Astrocyte of the hippocampus (primary cell): Measurements from ENCODE around the gene RNF26.

Source experiments
- DNase-seq: peaks from one replicate; pipeline ENCODE4 v3.0.0; 2011; ENCODE audit warnings: low read depth, low spot score

Gene RNF26

DNA sequence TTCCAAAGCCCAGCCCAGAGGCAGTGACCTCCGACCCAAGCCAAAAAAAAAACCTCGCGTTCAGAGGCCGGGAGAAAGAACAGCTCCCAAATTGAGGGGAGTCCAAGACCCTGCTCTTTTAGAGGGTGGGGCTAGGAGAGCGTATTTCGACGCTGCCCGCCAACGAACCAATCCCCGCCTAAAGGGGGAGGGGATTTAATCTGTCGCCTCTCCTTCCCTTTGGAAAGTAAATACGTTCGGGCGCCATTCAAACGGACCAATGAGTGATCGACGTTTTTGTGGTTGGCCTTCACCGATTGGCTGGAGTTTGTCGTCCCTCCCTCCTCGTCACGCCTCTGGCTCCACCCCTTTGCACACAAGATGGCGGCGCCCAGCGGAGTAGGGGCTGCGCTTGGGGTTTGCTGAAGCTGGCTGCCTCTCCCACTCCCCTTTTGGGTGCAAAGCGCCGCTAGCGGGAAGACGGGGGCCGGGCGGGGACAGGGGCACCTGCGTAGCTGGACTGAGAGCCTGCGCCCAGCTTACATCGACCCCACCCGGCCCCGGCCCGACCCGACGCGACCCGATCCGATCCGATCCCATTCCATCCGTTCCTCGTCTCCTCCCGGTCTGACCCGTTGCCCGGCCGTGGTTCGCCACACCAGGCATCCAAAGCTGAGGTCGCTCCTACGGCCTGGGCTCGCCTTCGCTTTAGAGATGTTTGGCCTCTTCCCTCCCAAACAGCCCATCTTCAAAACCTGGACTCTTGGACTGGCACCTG lies at the start of gene RNF26:
Gene RNF26, plus strand, starts transcription at position 354 of the 757 bp plus-strand sequence. CDS start 596 bp downstream, outside the sequence.
- peak; percentile 98 for DNase-seq

DNA sequence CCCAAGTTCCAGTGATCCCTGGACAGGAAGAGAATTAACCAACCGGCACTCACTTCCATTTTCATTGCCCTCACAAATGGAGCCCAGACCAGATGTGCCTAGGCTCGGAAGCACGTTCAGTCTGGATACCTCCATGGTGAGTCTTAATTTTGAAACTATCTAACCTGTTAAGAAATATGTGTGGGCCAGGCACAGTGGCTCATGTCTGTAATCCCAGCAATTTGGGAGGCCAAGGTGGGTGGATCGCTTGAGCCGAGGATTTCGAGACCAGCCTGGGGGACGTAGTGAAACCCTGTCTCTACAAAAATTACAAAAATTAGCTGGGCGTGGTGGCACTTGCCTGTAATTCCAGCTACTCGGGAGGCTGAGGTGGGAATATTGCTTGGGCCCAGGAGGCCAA lies 48.9 kb upstream of the RNF26 start:
- no peak for DNase-seq

DNA sequence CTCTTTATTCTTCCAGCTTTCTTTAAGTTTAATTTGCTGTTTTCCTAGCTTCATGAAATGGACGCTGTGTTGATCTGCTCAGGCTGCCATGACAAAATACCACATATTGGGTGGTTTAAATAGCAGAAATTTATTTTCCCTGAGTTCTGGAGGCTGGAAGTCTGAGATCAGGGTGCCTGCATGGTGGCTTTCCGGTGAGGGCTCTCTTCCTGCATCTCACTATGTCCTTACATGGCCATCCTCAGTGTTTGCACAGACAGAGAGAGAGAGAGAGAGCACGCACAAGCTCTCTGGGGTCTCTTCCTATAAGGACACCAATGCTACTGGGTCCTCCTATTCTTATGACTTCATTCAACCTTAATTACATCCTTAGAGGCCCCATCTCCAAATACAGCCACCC lies 46.1 kb upstream of the RNF26 start:
- no peak for DNase-seq

DNA sequence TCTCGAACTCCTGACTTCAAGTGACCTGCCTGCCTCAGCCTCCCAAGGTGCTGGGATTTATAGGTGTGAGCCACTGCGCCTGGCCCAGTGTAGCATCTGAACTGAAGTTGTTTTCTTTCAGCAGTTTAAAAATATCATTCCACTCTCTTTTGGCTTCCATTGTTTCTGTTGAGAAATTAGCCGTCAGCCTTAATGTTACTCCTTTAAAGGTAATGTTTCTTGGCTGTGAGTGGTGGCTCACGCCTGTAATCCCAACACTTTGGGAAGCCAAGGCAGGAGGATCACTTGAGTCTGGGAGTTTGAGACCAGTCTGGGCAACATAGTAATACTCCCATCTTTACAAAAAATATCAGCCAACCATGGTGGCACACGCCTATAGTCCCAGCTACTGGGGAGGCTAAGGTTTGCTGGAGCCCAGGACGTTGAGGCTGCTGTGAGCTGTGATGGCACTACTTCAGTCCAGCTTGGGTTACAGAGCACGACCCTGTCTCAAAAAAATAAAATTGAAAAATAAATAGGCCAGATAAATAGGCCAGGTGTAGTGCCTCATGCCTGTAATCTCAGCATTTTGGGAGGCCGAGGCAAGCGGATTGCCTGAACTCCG lies 43.3 kb upstream of the RNF26 start:
- no peak for DNase-seq

DNA sequence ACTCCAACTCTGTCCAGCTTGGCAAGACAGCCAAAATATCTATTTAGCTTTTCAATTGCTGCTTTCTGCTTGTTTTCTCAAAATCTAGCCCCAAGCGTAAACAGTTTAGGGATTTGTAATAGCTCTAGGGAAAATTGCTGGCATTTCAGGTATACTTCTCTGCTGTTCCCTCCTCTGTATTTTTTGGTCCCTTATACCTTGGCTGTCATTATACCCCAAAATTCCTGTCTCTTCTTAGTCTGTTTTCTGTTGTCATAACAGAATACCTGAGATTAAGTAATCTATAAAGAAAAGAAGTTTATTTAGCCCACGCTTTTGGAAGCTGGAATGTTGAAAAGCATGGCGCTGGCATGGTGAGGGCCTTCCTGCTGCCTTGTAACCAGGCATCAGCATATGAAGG lies 40.9 kb upstream of the RNF26 start:
- no peak for DNase-seq

DNA sequence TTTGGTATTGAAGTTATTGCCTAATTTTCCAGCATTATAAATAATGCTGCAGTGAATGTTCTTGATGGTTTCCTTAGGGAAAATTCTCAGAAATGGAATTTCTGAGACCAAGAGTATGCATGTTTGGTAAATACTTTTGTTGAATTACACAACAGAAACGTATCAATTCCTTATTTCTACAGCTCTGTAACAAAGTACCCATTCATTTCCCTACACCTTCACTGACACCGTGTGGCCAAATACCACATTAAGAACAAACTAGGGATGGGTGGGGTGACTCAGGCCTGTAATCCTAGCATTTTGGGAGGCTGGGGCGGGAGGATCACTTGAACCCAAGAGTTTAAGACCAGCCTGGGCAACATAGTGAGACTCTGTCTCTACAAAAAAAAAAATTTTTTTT lies 39.1 kb upstream of the RNF26 start:
- DNase-seq: no peak

DNA sequence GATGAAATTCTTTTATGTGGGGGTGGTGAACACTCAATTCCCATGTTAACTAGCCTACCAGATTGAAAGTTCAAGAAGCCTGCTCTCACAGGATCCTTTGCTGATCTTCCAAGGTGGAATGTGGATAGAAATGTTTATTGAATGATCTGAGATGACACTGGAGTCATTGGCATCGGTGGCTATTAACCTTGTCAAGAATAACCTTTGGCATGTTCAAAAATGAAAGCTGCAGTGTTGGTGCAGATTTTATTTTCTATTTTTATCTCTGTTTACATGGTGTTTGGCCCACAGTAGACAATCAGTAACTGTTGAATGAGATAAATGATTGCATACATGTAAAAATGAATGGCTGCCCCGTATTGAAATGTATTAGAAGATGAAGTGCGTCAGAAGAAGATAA lies 36.4 kb upstream of the RNF26 start:
- DNase-seq: no peak

- peak; percentile 72 for DNase-seq
Measured at GRCh38 chr11:119298726-119299125, 35.6 kb upstream of the RNF26 start.

DNA sequence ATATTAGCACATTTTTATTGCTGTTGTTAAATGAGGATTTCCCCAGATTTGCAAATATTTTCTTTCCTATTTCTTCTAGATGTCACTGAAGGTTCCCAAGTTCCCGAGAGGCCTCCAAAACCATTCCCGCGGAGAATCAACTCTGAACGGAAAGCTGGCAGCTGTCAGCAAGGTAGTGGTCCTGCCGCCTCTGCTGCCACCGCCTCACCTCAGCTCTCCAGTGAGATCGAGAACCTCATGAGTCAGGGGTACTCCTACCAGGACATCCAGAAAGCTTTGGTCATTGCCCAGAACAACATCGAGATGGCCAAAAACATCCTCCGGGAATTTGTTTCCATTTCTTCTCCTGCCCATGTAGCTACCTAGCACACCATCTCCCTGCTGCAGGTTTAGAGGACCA lies 34.9 kb upstream of the RNF26 start:
- no peak for DNase-seq

- DNase-seq: no peak
Measured at GRCh38 chr11:119300198-119300964, 33.9 kb upstream of the RNF26 start.

GRCh38 chr11:119303227-119303718 lies 31.1 kb upstream of the RNF26 start:
- DNase-seq: no peak

DNA sequence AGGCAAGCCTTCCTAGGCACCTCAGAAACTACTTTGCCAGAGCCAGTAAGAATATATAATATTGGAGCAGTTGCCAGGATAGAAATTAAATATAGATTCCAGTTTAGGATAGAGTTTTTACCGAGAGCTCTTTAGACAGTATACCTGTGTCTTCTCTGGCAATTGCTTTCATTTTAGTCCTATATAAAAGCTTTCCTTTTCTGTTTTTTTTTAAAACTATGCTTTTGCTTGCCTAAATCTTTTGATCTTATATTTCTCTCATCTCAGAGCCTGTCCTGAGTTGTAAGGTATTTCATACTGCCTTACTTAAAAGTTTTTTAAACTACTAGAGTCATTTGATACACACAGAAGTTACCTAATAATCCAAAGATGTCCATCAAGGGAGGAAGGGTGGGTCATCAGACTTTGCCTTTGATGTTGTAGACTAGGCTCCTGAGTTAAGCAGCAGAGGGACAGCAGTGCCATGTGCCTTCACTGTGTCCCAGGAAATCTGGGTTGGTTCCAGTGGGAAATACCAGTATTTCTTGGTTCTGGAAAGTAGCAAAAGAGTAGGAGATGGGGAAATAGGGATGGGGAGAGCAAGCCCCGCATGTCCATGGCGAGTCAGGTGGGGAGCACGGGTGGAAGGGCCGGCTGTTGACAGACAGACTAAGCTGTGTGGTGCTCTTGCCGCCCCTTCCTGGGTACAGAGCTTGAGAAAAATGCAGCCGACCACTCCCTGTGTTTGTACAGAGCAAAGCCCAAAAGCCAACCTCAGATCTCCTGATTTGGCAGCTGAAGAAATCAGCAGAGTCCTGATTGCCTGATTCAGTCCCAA lies 28.6 kb upstream of the RNF26 start:
- no peak for DNase-seq

DNA sequence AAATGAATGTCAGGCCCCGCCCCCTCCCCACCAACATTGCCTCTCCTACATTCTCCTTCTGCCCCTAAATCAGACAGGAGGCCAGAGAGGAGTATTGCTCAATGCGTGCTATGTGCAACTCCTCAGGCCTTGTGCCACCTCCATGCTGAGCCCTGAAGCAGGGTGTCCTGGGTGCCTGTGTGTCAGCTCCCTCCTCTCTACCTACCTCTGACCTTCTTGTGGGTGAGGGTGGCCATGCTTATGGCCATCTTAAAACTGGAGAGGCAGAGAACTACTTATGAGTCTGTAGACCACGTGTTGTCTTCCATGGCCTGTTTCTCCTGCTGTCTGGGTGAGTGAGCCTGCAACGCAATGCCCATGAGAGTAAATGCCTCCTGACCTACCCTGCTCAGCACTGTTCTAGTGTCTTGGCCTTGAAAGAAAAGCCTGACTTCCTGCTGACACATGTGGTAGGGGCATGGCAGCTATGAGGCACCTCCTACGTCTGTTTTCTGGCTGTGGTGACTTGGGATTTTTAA lies 27.9 kb upstream of the RNF26 start:
- DNase-seq: no peak

DNA sequence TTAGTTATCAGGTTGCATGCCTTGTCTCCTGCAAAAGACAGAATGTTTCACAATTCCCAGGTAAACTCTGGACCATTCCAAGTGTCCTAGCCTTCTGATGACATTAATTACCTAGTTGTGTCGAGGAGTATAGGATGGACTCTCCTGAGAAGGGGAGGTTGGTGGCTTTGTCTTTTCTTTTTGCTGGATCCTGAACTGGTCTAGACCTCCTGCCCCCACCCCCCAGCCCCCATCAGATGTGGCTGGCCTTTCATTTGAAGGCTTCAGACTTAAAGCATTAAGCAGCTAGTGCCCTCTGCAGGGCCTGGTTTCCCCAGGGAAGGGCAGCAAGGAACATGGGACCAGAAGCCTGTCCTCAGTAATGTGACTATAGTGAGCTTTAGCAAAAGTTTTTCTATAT lies 27.1 kb upstream of the RNF26 start:
- DNase-seq: peak; percentile 33

DNA sequence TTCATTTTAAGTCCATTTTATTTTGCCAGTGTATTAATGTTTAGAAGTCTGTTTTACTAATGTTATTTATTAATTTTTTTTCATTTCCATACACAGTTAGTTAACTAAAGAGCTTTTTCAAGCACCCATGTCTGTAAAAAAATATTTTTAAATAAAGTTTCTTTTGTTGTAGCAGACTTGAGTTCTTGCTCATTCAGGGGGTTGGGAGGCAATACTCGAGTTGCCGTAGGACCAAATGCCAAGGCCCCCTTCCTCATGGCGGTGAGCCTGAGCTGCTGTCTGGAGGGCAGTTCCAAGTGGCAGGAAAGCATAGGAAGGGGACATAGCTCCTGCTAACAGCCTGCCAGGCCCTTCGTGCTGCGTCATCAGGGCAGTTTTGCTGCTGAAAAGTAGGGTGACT lies 26.4 kb upstream of the RNF26 start:
- no peak for DNase-seq

DNA sequence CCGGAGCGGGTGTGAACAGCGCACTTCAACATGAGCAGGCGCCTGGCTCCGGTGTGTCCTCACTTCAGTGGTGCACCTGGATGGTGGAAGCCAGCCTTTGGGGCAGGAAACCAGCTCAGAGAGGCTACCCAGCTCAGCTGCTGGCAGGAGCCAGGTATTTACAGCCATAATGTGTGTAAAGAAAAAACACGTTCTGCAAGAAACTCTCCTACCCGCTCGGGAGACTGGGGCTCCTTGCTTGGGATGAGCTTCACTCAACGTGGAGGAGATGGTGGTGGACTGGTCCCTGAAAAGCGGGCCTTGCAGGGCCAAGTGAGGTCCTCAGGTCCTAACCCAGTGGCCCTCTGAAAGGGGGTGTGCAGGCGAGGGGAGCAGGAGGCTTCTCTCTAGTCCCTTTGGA lies 24.9 kb upstream of the RNF26 start:
- DNase-seq: no peak

DNA sequence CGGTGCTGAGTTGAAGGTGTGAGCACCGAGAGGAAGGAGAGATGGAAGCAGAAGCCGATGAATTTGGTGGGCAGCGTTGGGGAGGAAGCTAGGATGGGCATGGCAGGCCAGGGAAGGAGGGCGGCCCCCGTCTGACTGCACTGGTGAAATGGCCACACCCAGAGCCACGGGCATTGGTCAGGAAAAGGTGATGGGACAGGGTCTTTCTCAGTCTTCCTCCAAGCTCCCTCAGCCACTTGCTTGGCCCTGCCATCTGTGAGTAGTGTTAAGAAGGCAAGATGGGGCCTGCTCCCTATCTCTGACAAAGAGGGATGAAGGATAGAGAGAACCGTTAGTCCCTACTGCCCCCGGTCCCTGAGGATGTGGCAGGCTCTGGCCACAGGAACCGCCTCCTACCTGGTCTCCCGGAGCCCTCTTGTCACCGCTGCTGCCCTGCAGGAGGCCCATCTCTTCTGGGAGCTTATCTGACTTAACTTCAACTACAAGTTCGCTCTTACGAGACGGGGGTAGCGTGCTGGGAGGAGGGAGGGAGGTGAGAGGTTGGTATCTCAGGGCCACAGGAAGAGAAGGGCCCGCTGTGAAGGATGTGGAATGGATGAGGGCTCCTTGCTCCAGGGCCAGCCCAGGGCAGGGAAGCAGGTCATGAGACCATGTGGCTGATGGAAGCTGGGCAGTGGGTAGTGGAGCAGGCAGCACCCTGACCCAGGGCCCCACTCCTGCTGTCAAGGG lies 24.2 kb upstream of the RNF26 start:
- no peak for DNase-seq

DNA sequence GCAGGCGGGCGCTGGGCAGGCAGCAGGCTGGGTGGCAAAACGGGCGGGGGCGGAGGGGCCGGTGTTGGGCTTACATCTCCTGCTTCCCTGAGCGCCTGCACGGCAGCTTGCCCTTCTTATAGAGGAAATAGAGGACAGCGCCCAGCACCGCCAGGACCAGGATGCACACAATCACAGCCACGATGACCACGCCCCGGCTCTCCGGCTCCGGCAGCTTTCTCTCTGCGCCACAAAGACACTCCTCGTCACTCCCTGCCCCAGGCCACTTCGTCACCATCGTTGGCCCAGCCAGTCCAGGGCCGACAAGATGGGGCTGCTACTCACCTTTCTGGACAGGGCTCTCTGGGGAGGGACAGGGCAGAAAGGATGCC lies 23.7 kb upstream of the RNF26 start:
- no peak for DNase-seq

DNA sequence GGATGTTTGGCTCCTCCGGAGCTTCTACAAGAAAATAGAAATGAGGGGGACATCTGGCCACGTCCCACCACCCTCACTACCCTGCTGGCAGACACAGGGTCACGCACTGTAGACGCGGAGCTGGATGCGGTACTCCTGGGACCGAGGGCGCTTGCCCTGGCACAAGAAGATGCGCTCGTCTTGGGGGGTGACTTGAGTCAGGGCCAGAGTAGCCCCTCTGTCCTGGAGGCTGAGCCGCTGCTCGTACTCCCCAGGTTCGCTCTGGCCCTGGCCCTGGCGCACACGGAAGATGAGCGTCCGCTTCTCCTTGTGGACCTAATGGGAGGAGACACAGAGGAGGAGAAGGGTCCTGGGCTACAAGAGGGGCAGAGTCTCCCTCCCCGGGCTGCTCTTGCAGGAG lies 19.6 kb upstream of the RNF26 start:
- no peak for DNase-seq

- peak; percentile 76 for DNase-seq
Measured at GRCh38 chr11:119315131-119316015, 19.0 kb upstream of the RNF26 start.
